ENCODE results near the gene SUGCT. TPM values are rescaled to one million over a fixed set of nuclear protein-coding genes. Genes with fewer than 3 reads are reported as not detected.

Gene SUGCT
- total and polyA plus RNA-seq, 2 of the 13 experiments (the other 11 are each of a cell fraction or from before 2014, with no cell fraction given): 10.1 to 22.2 TPM

DNA sequence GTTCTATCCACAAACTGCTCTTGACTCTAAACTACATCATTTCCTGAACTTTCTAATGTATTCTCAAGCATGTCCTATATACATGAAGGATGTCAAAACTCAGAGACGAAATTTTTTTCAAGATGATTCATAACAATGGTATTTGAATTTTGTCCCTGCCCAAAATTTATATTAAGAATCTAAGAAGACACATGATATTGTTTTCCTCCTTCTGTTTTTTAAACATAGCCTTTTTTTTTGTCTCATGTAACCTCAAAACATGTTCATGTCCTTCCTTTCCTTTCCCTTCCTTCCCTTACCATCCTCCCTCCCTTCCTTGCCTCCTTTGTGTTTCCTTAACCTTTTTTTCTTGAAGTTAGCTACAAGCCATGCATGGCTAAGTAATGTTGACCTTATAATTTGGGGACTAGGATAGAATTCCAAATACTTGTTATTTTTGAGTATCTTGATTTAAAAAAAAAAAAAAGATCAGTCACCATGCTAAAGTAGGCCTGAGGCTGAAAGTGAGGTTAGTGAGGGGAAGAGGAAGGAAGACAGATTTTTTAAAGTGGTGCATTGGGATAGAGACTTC lies 163.0 kb downstream of the SUGCT start:
- Histone ChIP-seq H3K9me3 (ENCODE audit: low read length) (no peaks in the 10 kb centered on the region), H3K9ac (ENCODE audit: insufficient read depth, low read depth, low read length) (no peak overlapping the region), H3K4me3 (replicated peaks in 1 of 3; ENCODE audit: insufficient read depth in 1 of 3, low read depth in 2 of 3, low read length in 3 of 3) (no peak overlapping the region), H3K4me1 (ENCODE audit: insufficient read depth, low read length) (no peaks in the 10 kb centered on the region), H4K20me1 (ENCODE audit: insufficient read depth, low read length) (no peaks in the 10 kb centered on the region), H3K27ac (ENCODE audit: extremely low read length, insufficient read depth, low read length) (no peak overlapping the region), H3K79me2 (ENCODE audit: insufficient read depth, low read length) (no peaks in the 10 kb centered on the region), H3K4me2 (ENCODE audit: low read depth, low read length) (no peak overlapping the region), H2AFZ (ENCODE audit: low read length) (no peak overlapping the region), H3K27me3 (ENCODE audit: control insufficient read depth in 1 of 2, insufficient read depth in 2 of 2, low read length in 2 of 2) (no peaks in the 10 kb centered on the region), H3K36me3 (replicated peaks in 1 of 2; ENCODE audit: control insufficient read depth in 1 of 2, insufficient read depth in 2 of 2, low read length in 2 of 2) (no peaks in the 10 kb centered on the region)
- intact Hi-C loops (cut with micrococcal nuclease; ENCODE audit: unreplicated experiment): no loop called here
- 83% methylated on average over 1 of the region's 1 CpG for WGBS (ENCODE audit: low lambda C conversion rate)
- DNase-seq (ENCODE audit: low spot score) (no peak), FAIRE-seq (no peak), ATAC-seq (no peak)
- POLR2A ChIA-PET: no interaction called here
- CTCF ChIA-PET (ENCODE audit: low intra/inter-chr PET ratio, low total read pairs): no interaction called here
- in situ Hi-C loops (cut with HindIII; ENCODE audit: extremely low pct_ligation_motif_present, low pct_unique_long_range_greater_than_20kb): no loop called here
- BruUV-seq (replicated peaks): no TSS peak
- TF ChIP-seq ATF5 (CRISPR knock-in tag; IDR thresholded peaks at IDR 0.05; ENCODE audit: low read depth) (no peak), TEAD3 (CRISPR knock-in tag; optimal IDR thresholded peaks at IDR 0.05; ENCODE audit: borderline replicate concordance) (no peak), ZNF264 (CRISPR knock-in tag; IDR thresholded peaks at IDR 0.05) (no peak), GABPA (IDR thresholded peaks at IDR 0.05; ENCODE audit: low read depth, low read length) (no peak), GABPA (CRISPR knock-in tag; IDR thresholded peaks at IDR 0.05; ENCODE audit: low read depth) (no peak), ELF3 (CRISPR knock-in tag; IDR thresholded peaks at IDR 0.05) (no peak), TEAD2 (CRISPR knock-in tag; IDR thresholded peaks at IDR 0.05) (no peak), ZNF230 (CRISPR knock-in tag; IDR thresholded peaks at IDR 0.05) (no peak), ZNF788 (CRISPR knock-in tag; IDR thresholded peaks at IDR 0.05; ENCODE audit: borderline replicate concordance) (no peak), ZNF260 (CRISPR knock-in tag; IDR thresholded peaks at IDR 0.05; ENCODE audit: borderline replicate concordance, low read depth) (no peak), TFAP4 (IDR thresholded peaks at IDR 0.05; ENCODE audit: borderline replicate concordance, low read depth) (no peak), TBX3 (IDR thresholded peaks at IDR 0.05; ENCODE audit: borderline replicate concordance) (no peak), BCL6 (CRISPR knock-in tag; IDR thresholded peaks at IDR 0.05) (no peak), NR1H2 (CRISPR knock-in tag; IDR thresholded peaks at IDR 0.05; ENCODE audit: borderline replicate concordance, low read depth) (no peak), ZNF24 (IDR thresholded peaks at IDR 0.05) (no peak)
